Lung (tissue), 12 donors: ENCODE data around the gene TBC1D22A. TPM values are rescaled to one million over a fixed set of nuclear protein-coding genes. Genes with fewer than 3 reads are reported as not detected.

Experiments
- ATAC-seq: fragments of 200-7000 bp; cut with Tn5 transposase; one replicate; pipeline ENCODE4 v1.9.1; 2020; ENCODE audit warnings: moderate number of reproducible peaks; ENCODE audit not compliant: insufficient read depth, low FRiP score
- DNase-seq, 3 donors: peaks; one replicate each; pipeline ENCODE4 v3.0.0-alpha.2; 2013 to 2017
- H3K27ac ChIP-seq, 2 donors: one replicate each; pipeline ENCODE4 v1.5.1; 2013; ENCODE audit warnings: mild to moderate bottlenecking in 2 of 2, moderate library complexity in 2 of 2, control low read depth in 1 of 2, inconsistent platforms in 1 of 2, low read depth in 1 of 2, low read length in 1 of 2
- H3K27me3 ChIP-seq, 3 donors: one replicate each; pipeline ENCODE4 v1.5.1; 2013; ENCODE audit warnings: low read length in 2 of 3; ENCODE audit not compliant: control insufficient read depth in 3 of 3, insufficient read depth in 3 of 3
- H3K36me3 ChIP-seq, 4 donors: one replicate each; pipeline ENCODE4 v1.5.1; 2013; ENCODE audit warnings: low read length in 4 of 4, mild to moderate bottlenecking in 1 of 4, moderate library complexity in 1 of 4; ENCODE audit not compliant: control insufficient read depth in 4 of 4, insufficient read depth in 4 of 4
- H3K4me1 ChIP-seq, 5 donors: one replicate each; pipeline ENCODE4 v1.5.1; 2013; ENCODE audit warnings: low read length in 5 of 5, mild to moderate bottlenecking in 2 of 5, moderate library complexity in 1 of 5; ENCODE audit not compliant: control insufficient read depth in 5 of 5, insufficient read depth in 5 of 5
- H3K4me3 ChIP-seq: one replicate; pipeline ENCODE4 v1.5.1; 2013; ENCODE audit warnings: mild to moderate bottlenecking, control low read depth, moderate library complexity
- H3K9ac ChIP-seq, 2 donors: one replicate each; pipeline ENCODE4 v1.5.1; 2013; ENCODE audit warnings: low read length in 2 of 2, control low read depth in 1 of 2; ENCODE audit not compliant: insufficient read depth in 1 of 2
- H3K9me3 ChIP-seq, 4 donors: one replicate each; pipeline ENCODE4 v1.5.1; 2013; ENCODE audit warnings: low read length in 3 of 4, mild to moderate bottlenecking in 1 of 4, moderate library complexity in 1 of 4; ENCODE audit not compliant: control insufficient read depth in 4 of 4, insufficient read depth in 3 of 4
- CTCF ChIP-seq: IDR thresholded peaks from 2 replicates; pipeline ENCODE4 v1.5.1; 2012; ENCODE audit warnings: mild to moderate bottlenecking; ENCODE audit errors: control extremely low read depth, extremely low read depth
- WGBS, 2 donors: extraction: QIAGEN DNeasy Blood & Tissue Kit; methylation state at CpG; one replicate each; pipeline ENCODE4 v1.1.7; 2013; 5-methylcytosine and 5-hydroxymethylcytosine counted together
- polyA plus RNA-seq, 2 donors: library from polyadenylated mRNA; stranded (reverse); fragments of 200-250 nt; gene quantifications; one replicate each; pipeline ENCODE4 v1.2.1, GENCODE V29; 2013
- total RNA-seq, 2 donors: library from RNA; depleted of rRNA in 1 of 2; stranded (reverse); fragments of >200 nt in 1 of 2; gene quantifications; one replicate each; pipeline ENCODE4 v1.2.1, GENCODE V29; 2014 to 2021
- donor health status: control.
- donor health status: control.
- donor health status: Bipolar disorder and iron deficiency.
- donor health status: healthy.
- donor health status: DM: yes; HTN: yes; CAD: no.

Gene TBC1D22A
- total and polyA plus RNA-seq, 4 donors: 20.2 to 38.4 (median 21.0) TPM

DNA sequence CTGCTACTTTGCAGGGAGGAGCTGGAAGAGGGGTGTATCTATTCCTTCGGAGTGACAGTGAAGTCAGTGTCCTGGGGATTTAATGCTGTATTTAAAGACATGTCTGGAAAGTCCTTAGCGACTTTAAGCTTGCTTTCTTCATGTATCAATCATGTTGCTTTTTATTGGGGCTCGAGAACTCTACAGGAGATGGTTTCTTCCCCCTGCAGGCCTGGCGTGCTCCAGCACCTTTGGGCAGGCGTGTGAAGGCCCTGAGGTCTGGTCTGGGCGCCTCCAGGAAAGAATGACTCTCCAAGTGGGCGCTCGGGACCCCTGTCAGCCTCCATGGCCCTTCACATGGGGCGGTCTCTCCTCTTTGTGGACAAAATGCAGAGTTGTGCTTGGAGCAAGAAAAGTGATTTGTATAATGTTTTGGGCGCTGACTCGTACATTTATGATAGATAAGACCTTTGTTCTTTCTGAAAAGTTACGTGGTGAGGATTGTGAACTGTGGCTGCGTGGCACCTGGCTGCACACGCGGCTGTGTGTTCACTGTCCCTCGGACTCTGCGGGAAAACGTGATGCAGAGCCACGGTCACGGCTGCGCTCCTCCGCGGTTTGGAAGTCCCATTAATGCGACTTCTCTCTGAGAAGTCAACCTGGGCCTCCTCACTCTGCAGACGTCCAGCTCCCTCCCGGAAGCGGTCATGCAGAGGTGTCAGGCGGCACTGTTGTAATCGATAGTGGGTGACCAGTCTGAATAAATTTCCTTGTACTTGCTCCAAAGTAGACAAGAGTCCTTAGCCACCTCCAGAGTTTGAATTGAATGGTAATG lies 282.5 kb downstream of the TBC1D22A start:
- Histone ChIP-seq H3K9ac (no peak overlapping the region), H3K27me3 (no peaks in the 10 kb centered on the region), H3K27ac (no peak overlapping the region), H3K9me3 (no peaks in the 10 kb centered on the region), H3K4me1 (peaks cover 0 to 8% (median 3%) of the 10 kb centered on the region in 5 donors), H3K36me3 (peaks cover 0 to 3% (median 0%) of the 10 kb centered on the region in 4 donors), H3K4me3 (no peak overlapping the region)
- no peak for TF ChIP-seq CTCF
- 82 to 86% methylated on average over 29 of the region's 29 CpGs for WGBS, 2 donors
- ATAC-seq: no peak
- no peak for DNase-seq

GRCh38 chr22:47045691-47046410 lies 283.4 kb downstream of the TBC1D22A start:
- 96% methylated on average over 14 of the region's 14 CpGs for WGBS, 2 donors
- no peak for TF ChIP-seq CTCF
- ATAC-seq (no peak), DNase-seq (no peak)
- Histone ChIP-seq H3K4me1 (peaks cover 0 to 8% (median 3%) of the 10 kb centered on the region in 5 donors), H3K27me3 (no peaks in the 10 kb centered on the region), H3K27ac (no peak overlapping the region), H3K9ac (no peak overlapping the region), H3K36me3 (peaks cover 0 to 3% (median 0%) of the 10 kb centered on the region in 4 donors), H3K9me3 (no peaks in the 10 kb centered on the region), H3K4me3 (no peak overlapping the region)

DNA sequence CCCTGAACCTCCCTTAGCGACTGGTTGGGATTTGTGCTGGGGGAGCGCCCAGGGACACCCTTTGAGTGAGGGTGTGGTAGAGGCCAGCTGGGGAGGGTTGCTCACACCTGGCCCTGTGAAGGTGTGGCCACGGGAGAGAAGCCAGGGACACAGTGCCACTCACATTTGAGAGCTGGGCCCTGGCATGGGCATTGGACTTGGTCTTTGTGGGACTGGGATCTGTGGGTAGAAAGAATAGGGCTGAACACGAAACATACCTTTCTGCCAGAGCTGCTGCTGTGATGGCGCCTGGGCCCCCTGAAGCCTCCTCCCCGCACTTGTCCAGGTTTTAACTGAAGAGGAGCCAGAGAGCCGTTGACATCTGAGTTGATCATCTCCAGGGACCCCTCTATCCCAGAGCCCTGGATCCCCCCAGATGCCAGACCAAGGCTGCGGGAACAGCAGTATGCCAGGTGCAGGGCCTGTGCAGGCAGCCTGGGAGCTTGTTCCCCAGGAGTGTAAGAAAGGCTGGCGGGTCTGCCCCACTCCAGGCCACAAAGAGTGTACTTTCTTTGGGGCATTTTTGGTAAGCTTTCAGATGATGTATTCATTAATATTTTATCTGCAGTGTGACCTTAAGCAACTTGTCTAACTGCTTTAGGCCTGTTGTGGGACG lies 284.1 kb downstream of the TBC1D22A start:
- no peaks in the 10 kb centered on the region for H3K27me3 ChIP-seq
- 77 to 85% methylated on average over 10 of the region's 10 CpGs for WGBS, 2 donors
- no peak for DNase-seq
- H3K4me3 ChIP-seq: no peak overlapping the region
- no peak for TF ChIP-seq CTCF
- no peaks in the 10 kb centered on the region for H3K9me3 ChIP-seq
- no peak overlapping the region for H3K27ac ChIP-seq
- peaks cover 0 to 3% (median 0%) of the 10 kb centered on the region in 4 donors for H3K36me3 ChIP-seq
- no peak for ATAC-seq
- H3K9ac ChIP-seq: no peak overlapping the region
- peaks cover 0 to 10% (median 3%) of the 10 kb centered on the region in 5 donors for H3K4me1 ChIP-seq
